ENCODE measurements around the gene CNTLN.

GRCh38 chr9:17536027-17536426 lies 401.2 kb downstream of the CNTLN start:
- TF ChIP-seq CTCF (IDR thresholded peaks at IDR 0.05) (no peak), POLR2A (IDR thresholded peaks at IDR 0.05) (no peak)
